Measurements from ENCODE around the gene RNF183. TPM values are rescaled to one million over a fixed set of nuclear protein-coding genes. Genes with fewer than 3 reads are reported as not detected.
A peak's percentile ranks its signal among the peaks of the same experiment; 100 is the strongest.

Gene RNF183
- total RNA-seq: under 1 TPM; 0.34 to 0.69 TPM

GRCh38 chr9:113302792-113303418, at the start of gene RNF183:
RNF183 (minus strand) TSS chr9:113303376; CDS start chr9:113298184, 5,192 bp downstream.
- no peak within 1 kb of the TSS for H3K4me3 Mint-ChIP-seq
- H3K27ac Mint-ChIP-seq: no peak within 1 kb of the TSS
- H3K4me1 Mint-ChIP-seq (ENCODE audit: low read depth): no peaks in the 10 kb centered on the region
- no peak for DNase-seq
- ATAC-seq (replicated peaks in 1 of 2): no peak
- H3K36me3 Mint-ChIP-seq (ENCODE audit: insufficient read depth in 2 of 2): no peaks in the 10 kb centered on the region
- H3K9me3 Mint-ChIP-seq: no peaks in the 10 kb centered on the region
- H3K27me3 Mint-ChIP-seq (ENCODE audit: low read depth): no peaks in the 10 kb centered on the region

GRCh38 chr9:113352411-113352810, 49.2 kb upstream of the RNF183 start:
- no peak overlapping the region for H3K4me3 Mint-ChIP-seq
- H3K4me1 Mint-ChIP-seq (ENCODE audit: low read depth): peaks cover 40% of the 10 kb centered on the region
- ATAC-seq (replicated peaks in 1 of 2) (no peak), DNase-seq (no peak)
- H3K27ac Mint-ChIP-seq: no peak overlapping the region
- H3K36me3 Mint-ChIP-seq (ENCODE audit: insufficient read depth in 2 of 2): peaks cover 0 to 7% of the 10 kb centered on the region in 2 donors
- no peaks in the 10 kb centered on the region for H3K9me3 Mint-ChIP-seq
- no peaks in the 10 kb centered on the region for H3K27me3 Mint-ChIP-seq (ENCODE audit: low read depth)

- Mint-ChIP-seq H3K4me1 (ENCODE audit: low read depth) (peaks cover 44% of the 10 kb centered on the region), H3K9me3 (no peaks in the 10 kb centered on the region), H3K27ac (no peak overlapping the region), H3K36me3 (ENCODE audit: insufficient read depth in 2 of 2) (peaks cover 0 to 7% of the 10 kb centered on the region in 2 donors), H3K27me3 (ENCODE audit: low read depth) (no peaks in the 10 kb centered on the region), H3K4me3 (no peak overlapping the region)
- ATAC-seq (replicated peaks in 1 of 2) (no peak), DNase-seq (no peak)
Measured at GRCh38 chr9:113352006-113352405, 48.8 kb upstream of the RNF183 start.

- Mint-ChIP-seq H3K4me3 (peak overlapping the region; percentile 92 to 95), H3K4me1 (ENCODE audit: low read depth) (peaks cover 49% of the 10 kb centered on the region), H3K9me3 (no peaks in the 10 kb centered on the region), H3K27ac (peak overlapping the region; percentile 79), H3K36me3 (ENCODE audit: insufficient read depth in 2 of 2) (peaks cover 0 to 7% of the 10 kb centered on the region in 2 donors), H3K27me3 (ENCODE audit: low read depth) (no peaks in the 10 kb centered on the region)
- DNase-seq (peak; percentile 45 to 56), ATAC-seq (replicated peaks in 1 of 2) (peak; percentile 58 to 60)
Measured at GRCh38 chr9:113350937-113351336, 47.8 kb upstream of the RNF183 start.

- H3K4me1 Mint-ChIP-seq (ENCODE audit: low read depth): peaks cover 56% of the 10 kb centered on the region
- ATAC-seq (replicated peaks in 1 of 2): peak; percentile 8 to 14
Measured at GRCh38 chr9:113350107-113350661, 47.0 kb upstream of the RNF183 start.

GRCh38 chr9:113349445-113350094, 46.4 kb upstream of the RNF183 start, which contains the start of gene BSPRY:
BSPRY (plus strand) TSS chr9:113349541; CDS start chr9:113349580, 39 bp downstream.
- no peaks in the 10 kb centered on the region for H3K27me3 Mint-ChIP-seq (ENCODE audit: low read depth)
- peak within 1 kb of the TSS; percentile 92 to 95 for H3K4me3 Mint-ChIP-seq
- ATAC-seq (replicated peaks in 1 of 2) (peak; percentile 68 to 76), DNase-seq (peak; percentile 62 to 63)
- no peaks in the 10 kb centered on the region for H3K9me3 Mint-ChIP-seq
- peaks cover 63% of the 10 kb centered on the region for H3K4me1 Mint-ChIP-seq (ENCODE audit: low read depth)
- H3K36me3 Mint-ChIP-seq (ENCODE audit: insufficient read depth in 2 of 2): peaks cover 0 to 4% of the 10 kb centered on the region in 2 donors
- peak within 1 kb of the TSS; percentile 79 for H3K27ac Mint-ChIP-seq

More at GRCh38 chr9:113350107-113350661, 47.0 kb upstream of the RNF183 start:
- Mint-ChIP-seq H3K27ac (peak overlapping the region; percentile 79), H3K27me3 (ENCODE audit: low read depth) (no peaks in the 10 kb centered on the region), H3K36me3 (ENCODE audit: insufficient read depth in 2 of 2) (peaks cover 0 to 4% of the 10 kb centered on the region in 2 donors), H3K9me3 (no peaks in the 10 kb centered on the region), H3K4me3 (peak overlapping the region; percentile 92 to 95)
- no peak for DNase-seq

- H3K36me3 Mint-ChIP-seq (ENCODE audit: insufficient read depth in 2 of 2): peaks cover 0 to 4% of the 10 kb centered on the region in 2 donors
- no peak overlapping the region for H3K27ac Mint-ChIP-seq
- no peak for ATAC-seq (replicated peaks in 1 of 2)
Measured at GRCh38 chr9:113349066-113349444, 45.9 kb upstream of the RNF183 start.

GRCh38 chr9:113348437-113348836, 45.3 kb upstream of the RNF183 start:
- no peak for DNase-seq
- Mint-ChIP-seq H3K36me3 (ENCODE audit: insufficient read depth in 2 of 2) (peaks cover 0 to 4% of the 10 kb centered on the region in 2 donors), H3K4me1 (ENCODE audit: low read depth) (peaks cover 69% of the 10 kb centered on the region), H3K27ac (no peak overlapping the region), H3K4me3 (peak overlapping the region in 1 of 2 donors; percentile 50), H3K9me3 (no peaks in the 10 kb centered on the region), H3K27me3 (ENCODE audit: low read depth) (no peaks in the 10 kb centered on the region)
- no peak for ATAC-seq (replicated peaks in 1 of 2)

More at GRCh38 chr9:113349066-113349444, 45.9 kb upstream of the RNF183 start:
- no peaks in the 10 kb centered on the region for H3K27me3 Mint-ChIP-seq (ENCODE audit: low read depth)
- peak overlapping the region; percentile 66 to 81 for H3K4me3 Mint-ChIP-seq
- DNase-seq: no peak
- peaks cover 63% of the 10 kb centered on the region for H3K4me1 Mint-ChIP-seq (ENCODE audit: low read depth)
- no peaks in the 10 kb centered on the region for H3K9me3 Mint-ChIP-seq

GRCh38 chr9:113345671-113346070, 42.5 kb upstream of the RNF183 start:
- no peak for ATAC-seq (replicated peaks in 1 of 2)

GRCh38 chr9:113345190-113345589, 42.0 kb upstream of the RNF183 start:
- peaks cover 1 to 3% of the 10 kb centered on the region in 2 donors for H3K36me3 Mint-ChIP-seq (ENCODE audit: insufficient read depth in 2 of 2)
- peaks cover 72% of the 10 kb centered on the region for H3K4me1 Mint-ChIP-seq (ENCODE audit: low read depth)
- no peaks in the 10 kb centered on the region for H3K9me3 Mint-ChIP-seq
- no peak overlapping the region for H3K4me3 Mint-ChIP-seq
- H3K27ac Mint-ChIP-seq: no peak overlapping the region
- H3K27me3 Mint-ChIP-seq (ENCODE audit: low read depth): no peaks in the 10 kb centered on the region
- no peak for ATAC-seq (replicated peaks in 1 of 2)
- DNase-seq: no peak

More at GRCh38 chr9:113345671-113346070, 42.5 kb upstream of the RNF183 start:
- Mint-ChIP-seq H3K4me1 (ENCODE audit: low read depth) (peaks cover 72% of the 10 kb centered on the region), H3K36me3 (ENCODE audit: insufficient read depth in 2 of 2) (peaks cover 1 to 4% of the 10 kb centered on the region in 2 donors), H3K9me3 (no peaks in the 10 kb centered on the region), H3K27ac (no peak overlapping the region), H3K4me3 (no peak overlapping the region), H3K27me3 (ENCODE audit: low read depth) (no peaks in the 10 kb centered on the region)
- DNase-seq: no peak

GRCh38 chr9:113343732-113344231, 40.6 kb upstream of the RNF183 start:
- no peak overlapping the region for H3K27ac Mint-ChIP-seq
- no peak overlapping the region for H3K4me3 Mint-ChIP-seq
- ATAC-seq (replicated peaks in 1 of 2) (no peak), DNase-seq (peak in 1 of 2 donors; percentile 19)
- no peaks in the 10 kb centered on the region for H3K9me3 Mint-ChIP-seq
- no peaks in the 10 kb centered on the region for H3K27me3 Mint-ChIP-seq (ENCODE audit: low read depth)
- peaks cover 0 to 1% of the 10 kb centered on the region in 2 donors for H3K36me3 Mint-ChIP-seq (ENCODE audit: insufficient read depth in 2 of 2)
- peaks cover 78% of the 10 kb centered on the region for H3K4me1 Mint-ChIP-seq (ENCODE audit: low read depth)

- H3K27me3 Mint-ChIP-seq (ENCODE audit: low read depth): no peaks in the 10 kb centered on the region
- H3K27ac Mint-ChIP-seq: peak overlapping the region; percentile 7
- DNase-seq: peak in 1 of 2 donors; percentile 43
- H3K4me1 Mint-ChIP-seq (ENCODE audit: low read depth): peaks cover 65% of the 10 kb centered on the region
- H3K36me3 Mint-ChIP-seq (ENCODE audit: insufficient read depth in 2 of 2): peaks cover 0 to 1% of the 10 kb centered on the region in 2 donors
- H3K4me3 Mint-ChIP-seq: peak overlapping the region; percentile 85 to 93
- no peaks in the 10 kb centered on the region for H3K9me3 Mint-ChIP-seq
- peak; percentile 19 to 36 for ATAC-seq (replicated peaks in 1 of 2)
Measured at GRCh38 chr9:113341712-113342410, 38.7 kb upstream of the RNF183 start.
